H1 (cell line): ENCODE measurements around the gene CEL. TPM values are rescaled to one million over a fixed set of nuclear protein-coding genes. Genes with fewer than 3 reads are reported as not detected.

Experiments
- NRF1 ChIP-seq: IDR thresholded peaks from 2 replicates; pipeline ENCODE4 v1.6.1; 2011; ENCODE audit warnings: mild to moderate bottlenecking, low read depth, low read length, improper control_type of control experiment
- POLR2A ChIP-seq, 2 experiments: IDR thresholded peaks; 1 replicate in 1 of 2; 2 replicates in 1 of 2; pipeline ENCODE4 v1.6.1; 2011; ENCODE audit warnings: low read depth in 2 of 2, low read length in 2 of 2, mild to moderate bottlenecking in 2 of 2; ENCODE audit errors: control extremely low read depth in 1 of 2
- POU5F1 ChIP-seq: IDR thresholded peaks from 2 replicates; pipeline ENCODE4 v1.6.1; 2011; ENCODE audit warnings: low read depth, mild to moderate bottlenecking, low read length, moderate library complexity
- SIN3A ChIP-seq, 2 experiments: IDR thresholded peaks in 1 of 2; conservative IDR thresholded peaks in 1 of 2; 2 replicates each; pipeline ENCODE4 v1.6.1; 2011 to 2012; ENCODE audit warnings: low read length in 2 of 2, improper control_type of control experiment in 1 of 2, low read depth in 1 of 2, mild to moderate bottlenecking in 1 of 2
- SP4 ChIP-seq: IDR thresholded peaks from 2 replicates; pipeline ENCODE4 v1.6.1; 2012; ENCODE audit warnings: low read length, inconsistent platforms
- polyA plus RNA-seq, 7 experiments: library from polyadenylated mRNA; depleted of rRNA in 3 of 7; stranded (reverse) in 5 of 7; unstranded in 2 of 7; fragments of >200 nt in 5 of 7; fragments of 200-250 nt in 2 of 7; gene quantifications; 1 replicate in 5 of 7; 2 replicates in 1 of 7; 4 replicates in 1 of 7; pipeline versions ENCODE4 v1.2.1 to v1.2.3, GENCODE V29; 2011 to 2013; ENCODE audit warnings: missing spikeins in 2 of 7, mixed read lengths in 2 of 7
- total RNA-seq: library from RNA; stranded (reverse); fragmentation: NEBNext Ultra II Directional; extraction: Animal tissue kit (Norgen Biotek cat#: 25700); gene quantifications from 2 replicates; pipeline ENCODE4 v1.2.1, GENCODE V29; 2021

The CEL gene
- total and polyA plus RNA-seq, 2 of the 8 experiments (the other 6 are each of a cell fraction or from before 2014, with no cell fraction given), result 1.8 to 3.4 TPM

DNA sequence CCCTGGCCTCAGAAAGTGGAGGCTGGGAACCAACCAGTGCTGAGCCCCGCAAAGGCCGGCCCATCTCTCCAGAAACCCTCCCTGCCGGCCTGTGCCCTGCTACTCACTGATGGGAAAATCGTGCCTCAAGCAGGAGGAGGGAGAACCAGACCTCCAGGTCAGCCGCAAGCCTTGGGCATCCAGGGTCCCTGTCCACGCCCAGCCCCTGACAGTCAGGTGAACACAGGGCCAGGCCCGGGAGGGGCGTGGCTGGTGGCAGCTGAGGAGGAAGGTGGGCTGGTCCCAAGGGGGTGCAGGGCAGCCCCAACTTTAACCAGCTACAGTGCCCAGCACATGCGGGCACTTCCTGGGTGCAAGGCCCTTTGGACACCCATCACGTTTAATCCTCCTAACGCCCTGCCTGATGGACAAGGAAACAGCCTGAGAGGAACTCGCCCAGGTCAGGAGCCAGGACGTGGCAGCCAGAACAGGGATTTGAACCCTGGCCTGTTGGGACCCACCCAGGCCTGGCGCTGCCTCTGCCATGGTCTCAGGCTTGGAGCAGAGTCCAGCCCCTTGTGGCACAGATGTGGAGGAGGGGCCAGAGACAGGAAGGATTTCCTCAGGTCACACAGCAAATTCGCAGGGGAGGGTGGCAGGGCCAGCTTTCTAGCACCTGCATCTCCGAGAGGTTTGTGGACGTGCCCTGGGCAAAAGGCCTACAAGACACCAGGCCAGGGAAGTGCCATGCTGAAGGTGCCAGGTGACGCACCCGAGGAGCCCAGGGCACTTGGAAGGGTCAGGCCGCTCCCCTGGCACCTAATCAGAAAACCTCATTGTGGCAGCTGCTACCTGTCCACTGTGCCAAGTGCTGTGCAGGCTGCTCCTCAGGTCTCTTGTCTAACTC is 54.8 kb downstream of the CEL start (continued):
- TF ChIP-seq SP4, result no peak
- TF ChIP-seq SIN3A (conservative IDR thresholded peaks at IDR 0.05 in 1 of 2, IDR thresholded peaks at IDR 0.05 in 1 of 2; ENCODE audit: low read depth in 1 of 2, low read length in 2 of 2), result no peak
- no peak for TF ChIP-seq NRF1
- no peak for TF ChIP-seq POU5F1
- TF ChIP-seq POLR2A (IDR thresholded peaks at IDR 0.05; ENCODE audit: control extremely low read depth in 1 of 2, low read depth in 2 of 2, low read length in 2 of 2), result no peak
